Endothelial cell of umbilical vein (primary cell): ENCODE data around the gene AFF1.

ENCODE experiments used
- EZH2 ChIP-seq: IDR thresholded peaks from 2 replicates; pipeline ENCODE4 v1.6.1; 2012; ENCODE audit warnings: borderline replicate concordance, low read depth, mild to moderate bottlenecking, moderate library complexity, low read length, inconsistent platforms; ENCODE audit not compliant: severe bottlenecking
- MAX ChIP-seq: IDR thresholded peaks from 2 replicates; pipeline ENCODE4 v1.6.1; 2011; ENCODE audit not compliant: insufficient read depth, insufficient read length
- MYC ChIP-seq: IDR thresholded peaks from one replicate; pipeline ENCODE4 v1.6.1; 2011; ENCODE audit warnings: mild to moderate bottlenecking, low read depth, low read length
- POLR2A ChIP-seq: IDR thresholded peaks from 2 replicates; pipeline ENCODE4 v1.6.1; 2012; ENCODE audit warnings: low read depth, mild to moderate bottlenecking, control low read depth, low read length
- POLR2AphosphoS5 ChIP-seq: IDR thresholded peaks from 2 replicates; pipeline ENCODE4 v1.6.1; 2012; ENCODE audit warnings: low read depth, mild to moderate bottlenecking, control low read depth, low read length, moderate library complexity; ENCODE audit not compliant: insufficient read depth
- TF ChIP-seq, protein P1 (sequence below), 2 donors: IDR thresholded peaks; 1 replicate in 1 of 2; 2 replicates in 1 of 2; pipeline ENCODE4 v1.5.1; 2011; ENCODE audit warnings: low read length in 2 of 2, mild to moderate bottlenecking in 2 of 2, moderate library complexity in 2 of 2, control low read depth in 1 of 2, inconsistent platforms in 1 of 2, low read depth in 1 of 2; ENCODE audit not compliant: insufficient read depth in 1 of 2; ENCODE audit errors: extremely low read depth in 1 of 2

DNA sequence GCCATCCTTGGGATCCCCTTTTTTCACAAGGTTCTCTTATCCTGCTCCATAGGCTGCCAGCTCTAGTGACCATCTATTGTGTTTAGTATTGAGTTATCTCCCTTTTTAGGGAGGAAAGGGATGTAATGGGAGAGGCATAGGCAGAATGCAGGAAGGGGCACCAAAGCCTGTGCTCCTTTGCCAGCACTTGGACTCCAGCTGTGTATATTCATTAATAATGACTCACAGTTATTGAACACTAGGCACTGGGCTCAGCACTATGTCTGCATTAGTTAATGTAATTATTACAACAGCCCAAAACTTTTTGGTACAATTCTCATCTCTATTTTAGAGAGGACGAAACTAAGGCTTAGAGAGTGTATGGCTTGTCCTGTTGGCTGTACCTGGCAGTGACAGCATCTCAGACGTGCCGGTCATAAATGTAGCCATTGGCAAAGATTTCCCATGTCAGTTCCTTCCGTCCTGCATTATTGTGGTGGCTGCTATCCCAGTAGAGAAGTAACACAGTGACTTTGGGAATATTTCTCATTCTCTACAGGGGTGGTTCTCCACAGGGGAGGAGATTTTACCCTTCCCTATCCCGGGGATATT lies 90.3 kb downstream of the AFF1 start:
- TF ChIP-seq, protein P1, sequence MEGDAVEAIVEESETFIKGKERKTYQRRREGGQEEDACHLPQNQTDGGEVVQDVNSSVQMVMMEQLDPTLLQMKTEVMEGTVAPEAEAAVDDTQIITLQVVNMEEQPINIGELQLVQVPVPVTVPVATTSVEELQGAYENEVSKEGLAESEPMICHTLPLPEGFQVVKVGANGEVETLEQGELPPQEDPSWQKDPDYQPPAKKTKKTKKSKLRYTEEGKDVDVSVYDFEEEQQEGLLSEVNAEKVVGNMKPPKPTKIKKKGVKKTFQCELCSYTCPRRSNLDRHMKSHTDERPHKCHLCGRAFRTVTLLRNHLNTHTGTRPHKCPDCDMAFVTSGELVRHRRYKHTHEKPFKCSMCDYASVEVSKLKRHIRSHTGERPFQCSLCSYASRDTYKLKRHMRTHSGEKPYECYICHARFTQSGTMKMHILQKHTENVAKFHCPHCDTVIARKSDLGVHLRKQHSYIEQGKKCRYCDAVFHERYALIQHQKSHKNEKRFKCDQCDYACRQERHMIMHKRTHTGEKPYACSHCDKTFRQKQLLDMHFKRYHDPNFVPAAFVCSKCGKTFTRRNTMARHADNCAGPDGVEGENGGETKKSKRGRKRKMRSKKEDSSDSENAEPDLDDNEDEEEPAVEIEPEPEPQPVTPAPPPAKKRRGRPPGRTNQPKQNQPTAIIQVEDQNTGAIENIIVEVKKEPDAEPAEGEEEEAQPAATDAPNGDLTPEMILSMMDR (IDR thresholded peaks at IDR 0.05; ENCODE audit: extremely low read depth in 1 of 2, insufficient read depth in 1 of 2, low read depth in 1 of 2, low read length in 2 of 2), result no peak
- TF ChIP-seq MAX (no peak), POLR2A (no peak), POLR2AphosphoS5 (no peak), EZH2 (no peak), MYC (no peak)
